Keratinocyte (primary cell): Measurements from ENCODE around the gene BANF2. TPM values are rescaled to one million over a fixed set of nuclear protein-coding genes. Genes with fewer than 3 reads are reported as not detected.

Source experiments
- DNase-seq: peaks from one replicate; pipeline ENCODE4 v3.0.0-alpha.2; 2011; ENCODE audit warnings: low read depth, missing footprints, low spot score
- FAIRE-seq: peaks from 2 replicates; lab custom pipeline; 2011; peaks lifted over from hg19 to GRCh38; lab: Jason Lieb, UNC
- H2AFZ ChIP-seq: 2 replicates; pipeline ENCODE4 v1.6.0; 2012; ENCODE audit warnings: low read length, control low read depth, inconsistent platforms; ENCODE audit not compliant: control insufficient read depth
- H3K27ac ChIP-seq: 2 replicates; pipeline ENCODE4 v1.5.1; 2011; ENCODE audit warnings: low read length; ENCODE audit not compliant: control insufficient read depth, insufficient read depth
- H3K27me3 ChIP-seq: 3 replicates; pipeline ENCODE4 v1.6.0; 2011; ENCODE audit warnings: low read length; ENCODE audit not compliant: control insufficient read depth, insufficient read depth; ENCODE audit errors: extremely low read depth
- H3K36me3 ChIP-seq, 2 experiments: 2 replicates in 1 of 2; 3 replicates in 1 of 2; pipeline ENCODE4 v1.5.1; 2011; ENCODE audit warnings: low read length in 2 of 2, mild to moderate bottlenecking in 1 of 2; ENCODE audit not compliant: control insufficient read depth in 2 of 2, insufficient read depth in 2 of 2; ENCODE audit errors: extremely low read depth in 1 of 2
- H3K4me1 ChIP-seq: 3 replicates; pipeline ENCODE4 v1.5.1; 2011; ENCODE audit warnings: low read length; ENCODE audit not compliant: control insufficient read depth, insufficient read depth; ENCODE audit errors: extremely low read depth
- H3K4me2 ChIP-seq: 3 replicates; pipeline ENCODE4 v1.6.0; 2011; ENCODE audit warnings: low read depth, low read length; ENCODE audit not compliant: control insufficient read depth, insufficient read depth; ENCODE audit errors: extremely low read depth
- H3K4me3 ChIP-seq, 3 experiments: fragments of 200-600 bp in 1 of 3; sonication (generic) in 1 of 3; 2 replicates in 2 of 3; 3 replicates in 1 of 3; pipeline ENCODE4 v1.5.1; 2011 to 2016; ENCODE audit warnings: low read length in 3 of 3, mild to moderate bottlenecking in 3 of 3, control low read depth in 2 of 3, inconsistent platforms in 1 of 3, low read depth in 1 of 3, mixed read lengths in 1 of 3, mixed run types in 1 of 3, moderate library complexity in 1 of 3; ENCODE audit not compliant: control insufficient read depth in 2 of 3, insufficient read depth in 2 of 3; ENCODE audit errors: extremely low read depth in 1 of 3
- H3K79me2 ChIP-seq: 2 replicates; pipeline ENCODE4 v1.6.0; 2012; ENCODE audit warnings: low read length; ENCODE audit not compliant: control insufficient read depth, insufficient read depth
- H3K9ac ChIP-seq: 3 replicates; pipeline ENCODE4 v1.6.0; 2011; ENCODE audit warnings: low read length; ENCODE audit not compliant: control insufficient read depth, insufficient read depth; ENCODE audit errors: extremely low read depth
- H3K9me1 ChIP-seq: 3 replicates; pipeline ENCODE4 v1.6.0; 2011; ENCODE audit warnings: low read length; ENCODE audit not compliant: control insufficient read depth, insufficient read depth; ENCODE audit errors: extremely low read depth
- H3K9me3 ChIP-seq: 2 replicates; pipeline ENCODE4 v1.5.1; 2012; ENCODE audit warnings: low read depth, low read length; ENCODE audit not compliant: control insufficient read depth
- H4K20me1 ChIP-seq: 3 replicates; pipeline ENCODE4 v1.6.0; 2011; ENCODE audit warnings: low read length; ENCODE audit not compliant: control insufficient read depth, insufficient read depth; ENCODE audit errors: extremely low read depth
- CTCF ChIP-seq, 3 experiments: IDR thresholded peaks in 1 of 3; conservative IDR thresholded peaks in 1 of 3; optimal IDR thresholded peaks in 1 of 3; 2 replicates in 2 of 3; 3 replicates in 1 of 3; pipeline versions ENCODE3 to v1.5.1; 2011; ENCODE audit warnings: low read length in 3 of 3, mild to moderate bottlenecking in 3 of 3, moderate library complexity in 2 of 3, control low read depth in 1 of 3, inconsistent platforms in 1 of 3; ENCODE audit not compliant: insufficient read depth in 2 of 3; ENCODE audit errors: extremely low read depth in 1 of 3
- EZH2 ChIP-seq: IDR thresholded peaks from one replicate; pipeline ENCODE4 v1.6.1; 2012; ENCODE audit warnings: inconsistent platforms, mild to moderate bottlenecking, low read length, moderate library complexity
- dilution Hi-C: fragments of 300-500 bp; cut with MboI; formaldehyde crosslinking; loops from one replicate; pipeline ENCODE4 v1.7.0; 2020; ENCODE audit warnings: low sequenced_read_pairs; ENCODE audit not compliant: extremely low pct_ligation_motif_present
- polyA plus RNA-seq, 5 experiments: library from polyadenylated mRNA; depleted of rRNA in 3 of 5; stranded (reverse) in 3 of 5; stranded (forward) in 1 of 5; unstranded in 1 of 5; fragments of >200 nt; gene quantifications; 1 replicate in 1 of 5; 2 replicates in 3 of 5; 3 replicates in 1 of 5; pipeline versions ENCODE4 v1.2.1 to v1.2.3, GENCODE V29; 2011 to 2012; ENCODE audit warnings: missing spikeins in 2 of 5, low read depth in 1 of 5, low replicate concordance in 1 of 5

BANF2 gene
- polyA plus RNA-seq, 1 donor (not counting 4 experiments of a cell fraction or from before 2014, with no cell fraction given): not detected

GRCh38 chr20:17726902-17727301 is 27.1 kb downstream of the BANF2 start:
- no peaks in the 10 kb centered on the region for H3K4me1 ChIP-seq
- no peaks in the 10 kb centered on the region for H3K36me3 ChIP-seq
- TF ChIP-seq EZH2 (no peak), CTCF (optimal IDR thresholded peaks at IDR 0.05 in 1 of 3, IDR thresholded peaks at IDR 0.05 in 1 of 3, conservative IDR thresholded peaks at IDR 0.05 in 1 of 3; ENCODE audit: extremely low read depth in 1 of 3, insufficient read depth in 2 of 3, low read length in 3 of 3) (no peak)
- no peak overlapping the region for H3K9ac ChIP-seq
- H3K27ac ChIP-seq: no peak overlapping the region
- H3K9me3 ChIP-seq: no peaks in the 10 kb centered on the region
- FAIRE-seq (no peak), DNase-seq (no peak)
- H2AFZ ChIP-seq: no peak overlapping the region
- no peaks in the 10 kb centered on the region for H3K27me3 ChIP-seq
- H3K79me2 ChIP-seq: no peaks in the 10 kb centered on the region
- H3K9me1 ChIP-seq: peaks cover 2% of the 10 kb centered on the region
- H4K20me1 ChIP-seq: no peaks in the 10 kb centered on the region
- no peak overlapping the region for H3K4me3 ChIP-seq
- dilution Hi-C loops: no loop called here
- H3K4me2 ChIP-seq: no peak overlapping the region

- H3K9me1 ChIP-seq: peaks cover 2% of the 10 kb centered on the region
- H3K9ac ChIP-seq: no peak overlapping the region
- H3K4me2 ChIP-seq: no peak overlapping the region
- H3K27me3 ChIP-seq: no peaks in the 10 kb centered on the region
- no peak for DNase-seq
- no peak for TF ChIP-seq EZH2
- no peak for TF ChIP-seq CTCF (optimal IDR thresholded peaks at IDR 0.05 in 1 of 3, IDR thresholded peaks at IDR 0.05 in 1 of 3, conservative IDR thresholded peaks at IDR 0.05 in 1 of 3; ENCODE audit: extremely low read depth in 1 of 3, insufficient read depth in 2 of 3, low read length in 3 of 3)
- dilution Hi-C loops: no loop called here
- H3K79me2 ChIP-seq: no peaks in the 10 kb centered on the region
- no peak for FAIRE-seq
- no peaks in the 10 kb centered on the region for H3K9me3 ChIP-seq
- H3K27ac ChIP-seq: no peak overlapping the region
- no peaks in the 10 kb centered on the region for H3K36me3 ChIP-seq
- H2AFZ ChIP-seq: no peak overlapping the region
- no peaks in the 10 kb centered on the region for H3K4me1 ChIP-seq
- no peaks in the 10 kb centered on the region for H4K20me1 ChIP-seq
- H3K4me3 ChIP-seq: no peak overlapping the region
Observed at GRCh38 chr20:17727351-17727750, 27.6 kb downstream of the BANF2 start.
